Smooth muscle cell (in vitro differentiated cells): Measurements from ENCODE around the gene CPHXL2. TPM values are rescaled to one million over a fixed set of nuclear protein-coding genes. Genes with fewer than 3 reads are reported as not detected.

ENCODE experiments used
- DNase-seq: peaks from one replicate; lab custom pipeline; 2025; ENCODE audit not compliant: unreplicated experiment; lab: John Stamatoyannopoulos, UW
- H2AFZ ChIP-seq: fragments of 200-600 bp; sonication (generic); 2 replicates; pipeline ENCODE4 v1.6.0; 2016; ENCODE audit warnings: antibody characterized with exemption, low read depth, mild to moderate bottlenecking
- H3F3A ChIP-seq: fragments of 200-600 bp; sonication (generic); 2 replicates; pipeline ENCODE4 v1.6.0; 2017; ENCODE audit warnings: antibody characterized with exemption, low read depth
- H3K27ac ChIP-seq: fragments of 200-600 bp; sonication (generic); 2 replicates; pipeline ENCODE4 v1.5.1; 2016; ENCODE audit warnings: low read depth, mild to moderate bottlenecking
- H3K27me3 ChIP-seq: fragments of 200-600 bp; sonication (generic); 2 replicates; pipeline ENCODE4 v1.6.1; 2016; ENCODE audit warnings: low read depth, mild to moderate bottlenecking
- H3K36me3 ChIP-seq: fragments of 200-600 bp; sonication (generic); 2 replicates; pipeline ENCODE4 v1.5.1; 2016; ENCODE audit warnings: low read depth
- H3K4me1 ChIP-seq: fragments of 200-600 bp; sonication (generic); 2 replicates; pipeline ENCODE4 v1.5.1; 2016; ENCODE audit warnings: low read depth
- H3K4me2 ChIP-seq: fragments of 200-600 bp; sonication (generic); 2 replicates; pipeline ENCODE4 v1.6.0; 2016; ENCODE audit warnings: mild to moderate bottlenecking
- H3K4me3 ChIP-seq: fragments of 200-600 bp; sonication (generic); 2 replicates; pipeline ENCODE4 v1.5.1; 2016; ENCODE audit warnings: mild to moderate bottlenecking
- H3K79me2 ChIP-seq: fragments of 200-600 bp; sonication (generic); 2 replicates; pipeline ENCODE4 v1.6.0; 2016; ENCODE audit warnings: low read depth, mild to moderate bottlenecking
- H3K9ac ChIP-seq: fragments of 200-600 bp; sonication (generic); 2 replicates; pipeline ENCODE4 v1.6.0; 2016; ENCODE audit warnings: low read depth
- H3K9me3 ChIP-seq: fragments of 200-600 bp; sonication (generic); replicated peaks from 2 replicates; pipeline ENCODE4 v1.5.1; 2016; ENCODE audit warnings: low read depth
- H4K20me1 ChIP-seq: fragments of 200-600 bp; sonication (generic); 2 replicates; pipeline ENCODE4 v1.6.0; 2016; ENCODE audit warnings: low read depth
- CTCF ChIP-seq: fragments of 200-600 bp; sonication (generic); IDR thresholded peaks from 2 replicates; pipeline ENCODE4 v1.5.1; 2017; ENCODE audit warnings: borderline replicate concordance, mild to moderate bottlenecking, antibody characterized with exemption; ENCODE audit not compliant: insufficient read depth, poor library complexity, severe bottlenecking
- WGBS: methylation state at CpG from one replicate; pipeline ENCODE4 v1.1.7; 2016; ENCODE audit warnings: low lambda C conversion rate; 5-methylcytosine and 5-hydroxymethylcytosine counted together
- polyA plus RNA-seq: library from polyadenylated mRNA; unstranded; fragments of >200 nt; fragmentation: Nextera tagmentation; extraction: Ambion mirVana; gene quantifications from 2 replicates; pipeline ENCODE4 v1.2.1, GENCODE V29; 2016
- total RNA-seq: library from RNA; depleted of rRNA; stranded (reverse); fragments of >200 nt; gene quantifications from 2 replicates; pipeline ENCODE4 v1.2.3, GENCODE V29; 2014

The CPHXL2 gene
- total and polyA plus RNA-seq, 2 experiments from 2014 or later = not detected

GRCh38 chr16:75658175-75658574 lies 18.6 kb downstream of the CPHXL2 start:
- H3K36me3 ChIP-seq = peaks cover 15% of the 10 kb centered on the region
- no peak for TF ChIP-seq CTCF
- H3K4me1 ChIP-seq = no peaks in the 10 kb centered on the region
- no peak overlapping the region for H3K9ac ChIP-seq
- H4K20me1 ChIP-seq = peaks cover 55% of the 10 kb centered on the region
- H3K79me2 ChIP-seq = peaks cover 4% of the 10 kb centered on the region
- no peaks in the 10 kb centered on the region for H3K9me3 ChIP-seq
- DNase-seq = no peak
- no peak overlapping the region for H2AFZ ChIP-seq
- no peak overlapping the region for H3K27ac ChIP-seq
- H3K4me3 ChIP-seq = no peak overlapping the region
- H3K27me3 ChIP-seq = no peaks in the 10 kb centered on the region
- WGBS = 98% methylated on average over 2 of the region's 2 CpGs
- no peaks in the 10 kb centered on the region for H3F3A ChIP-seq
- H3K4me2 ChIP-seq = no peak overlapping the region

GRCh38 chr16:75653922-75654321 lies 22.9 kb downstream of the CPHXL2 start:
- Histone ChIP-seq H3K9me3 (no peaks in the 10 kb centered on the region), H3K79me2 (peaks cover 47% of the 10 kb centered on the region), H3K9ac (no peak overlapping the region), H3K4me1 (peaks cover 17% of the 10 kb centered on the region), H3K36me3 (peaks cover 15% of the 10 kb centered on the region), H3K4me2 (no peak overlapping the region), H3F3A (no peaks in the 10 kb centered on the region), H3K4me3 (no peak overlapping the region), H3K27me3 (no peaks in the 10 kb centered on the region), H3K27ac (no peak overlapping the region), H4K20me1 (peaks cover 97% of the 10 kb centered on the region), H2AFZ (no peak overlapping the region)
- WGBS = 50% methylated on average over 1 of the region's 1 CpG
- TF ChIP-seq CTCF = no peak
- DNase-seq = no peak

- under 1% methylated on average over 62 of the region's 62 CpGs for WGBS
- no peaks in the 10 kb centered on the region for H3K36me3 ChIP-seq
- H3K4me2 ChIP-seq = peak overlapping the region; percentile 98
- DNase-seq = peak; percentile 56
- H3F3A ChIP-seq = no peaks in the 10 kb centered on the region
- peak overlapping the region; percentile 85 for H3K27ac ChIP-seq
- peak overlapping the region; percentile 94 for H2AFZ ChIP-seq
- no peaks in the 10 kb centered on the region for H3K27me3 ChIP-seq
- H4K20me1 ChIP-seq = peaks cover 64% of the 10 kb centered on the region
- no peaks in the 10 kb centered on the region for H3K9me3 ChIP-seq
- H3K4me1 ChIP-seq = peaks cover 28% of the 10 kb centered on the region
- H3K79me2 ChIP-seq = peaks cover 89% of the 10 kb centered on the region
- TF ChIP-seq CTCF = no peak
- peak overlapping the region; percentile 88 for H3K9ac ChIP-seq
- peak overlapping the region; percentile 89 for H3K4me3 ChIP-seq
Measured at GRCh38 chr16:75648265-75649076, 28.3 kb downstream of the CPHXL2 start.
